Neuron (in vitro differentiated cells): Measurements from ENCODE around the gene RIN3.
"Not testable (repeated sequence)": the region's sequence is repeated elsewhere in the genome, so short reads cannot be mapped to it uniquely, and the experiment has no call there.

Experiments
- H2AFZ ChIP-seq: one replicate; pipeline ENCODE4 v1.6.1; 2013; ENCODE audit warnings: low read depth, mild to moderate bottlenecking, inconsistent platforms, low read length, moderate library complexity
- H3K27me3 ChIP-seq: one replicate; pipeline ENCODE4 v1.6.1; 2013; ENCODE audit warnings: low read length; ENCODE audit not compliant: insufficient read depth
- H3K36me3 ChIP-seq: one replicate; pipeline ENCODE4 v1.6.1; 2013; ENCODE audit warnings: low read length; ENCODE audit not compliant: insufficient read depth
- H3K4me1 ChIP-seq: one replicate; pipeline ENCODE4 v1.6.1; 2013; ENCODE audit warnings: low read length; ENCODE audit not compliant: insufficient read depth
- H3K4me3 ChIP-seq: 2 replicates; pipeline ENCODE4 v1.5.1; 2013; ENCODE audit warnings: mild to moderate bottlenecking, low read length, moderate library complexity
- H3K9me3 ChIP-seq: one replicate; pipeline ENCODE4 v1.6.1; 2013; ENCODE audit warnings: low read length

Gene RIN3

GRCh38 chr14:92676403-92677086 is 163.0 kb downstream of the RIN3 start:
- H3K4me3 ChIP-seq = no peak overlapping the region
- no peaks in the 10 kb centered on the region for H3K36me3 ChIP-seq
- no peaks in the 10 kb centered on the region for H3K27me3 ChIP-seq
- H3K4me1 ChIP-seq = no peaks in the 10 kb centered on the region
- H3K9me3 ChIP-seq = no peaks in the 10 kb centered on the region
- H2AFZ ChIP-seq = no peak overlapping the region

- Histone ChIP-seq H3K36me3 (no peaks in the 10 kb centered on the region), H3K4me1 (no peaks in the 10 kb centered on the region), H2AFZ (no peak overlapping the region), H3K4me3 (no peak overlapping the region), H3K9me3 (no peaks in the 10 kb centered on the region), H3K27me3 (no peaks in the 10 kb centered on the region)
Measured at GRCh38 chr14:92677087-92677668, 163.6 kb downstream of the RIN3 start.

GRCh38 chr14:92677955-92678354 is 164.4 kb downstream of the RIN3 start:
- H3K4me1 ChIP-seq = no peaks in the 10 kb centered on the region

GRCh38 chr14:92678766-92679165 is 165.2 kb downstream of the RIN3 start:
- no peaks in the 10 kb centered on the region for H3K4me1 ChIP-seq
- no peaks in the 10 kb centered on the region for H3K36me3 ChIP-seq
- H3K27me3 ChIP-seq = no peaks in the 10 kb centered on the region
- H3K9me3 ChIP-seq = no peaks in the 10 kb centered on the region
- no peak overlapping the region for H2AFZ ChIP-seq
- no peak overlapping the region for H3K4me3 ChIP-seq

More at GRCh38 chr14:92677955-92678354, 164.4 kb downstream of the RIN3 start:
- no peaks in the 10 kb centered on the region for H3K36me3 ChIP-seq
- no peaks in the 10 kb centered on the region for H3K27me3 ChIP-seq
- no peak overlapping the region for H2AFZ ChIP-seq
- H3K9me3 ChIP-seq = no peaks in the 10 kb centered on the region
- H3K4me3 ChIP-seq = no peak overlapping the region

- H3K4me3 ChIP-seq = no peak overlapping the region
- no peak overlapping the region for H2AFZ ChIP-seq
- H3K27me3 ChIP-seq = no peaks in the 10 kb centered on the region
- H3K36me3 ChIP-seq = no peaks in the 10 kb centered on the region
- H3K4me1 ChIP-seq = no peaks in the 10 kb centered on the region
- no peaks in the 10 kb centered on the region for H3K9me3 ChIP-seq
Measured at GRCh38 chr14:92679246-92679645, 165.7 kb downstream of the RIN3 start.

- H3K4me3 ChIP-seq, H3K27me3 ChIP-seq, H3K9me3 ChIP-seq, H3K4me1 ChIP-seq, H2AFZ ChIP-seq, H3K36me3 ChIP-seq: not testable (repeated sequence)
Measured at GRCh38 chr14:92680330-92680729, 166.7 kb downstream of the RIN3 start.

GRCh38 chr14:92680781-92681650 is 167.4 kb downstream of the RIN3 start:
- Histone ChIP-seq H3K36me3 (no peaks in the 10 kb centered on the region), H3K4me1 (no peaks in the 10 kb centered on the region), H3K27me3 (no peaks in the 10 kb centered on the region), H3K4me3 (no peak overlapping the region), H2AFZ (no peak overlapping the region), H3K9me3 (no peaks in the 10 kb centered on the region)

GRCh38 chr14:92683041-92683440 is 169.5 kb downstream of the RIN3 start:
- H3K36me3 ChIP-seq = no peaks in the 10 kb centered on the region
- H3K9me3 ChIP-seq = no peaks in the 10 kb centered on the region
- H3K4me3 ChIP-seq = no peak overlapping the region
- H3K4me1 ChIP-seq = no peaks in the 10 kb centered on the region
- H3K27me3 ChIP-seq = no peaks in the 10 kb centered on the region
- no peak overlapping the region for H2AFZ ChIP-seq

- Histone ChIP-seq H3K4me3 (no peak overlapping the region), H3K4me1 (no peaks in the 10 kb centered on the region), H3K27me3 (no peaks in the 10 kb centered on the region), H2AFZ (no peak overlapping the region), H3K9me3 (no peaks in the 10 kb centered on the region), H3K36me3 (no peaks in the 10 kb centered on the region)
Measured at GRCh38 chr14:92684801-92685560, 171.4 kb downstream of the RIN3 start.

- H3K27me3 ChIP-seq = no peaks in the 10 kb centered on the region
- no peaks in the 10 kb centered on the region for H3K4me1 ChIP-seq
- no peaks in the 10 kb centered on the region for H3K9me3 ChIP-seq
- H3K4me3 ChIP-seq = no peak overlapping the region
- H3K36me3 ChIP-seq = no peaks in the 10 kb centered on the region
- no peak overlapping the region for H2AFZ ChIP-seq
Measured at GRCh38 chr14:92685784-92686355, 172.3 kb downstream of the RIN3 start.

GRCh38 chr14:92686411-92686899 is 172.9 kb downstream of the RIN3 start:
- no peaks in the 10 kb centered on the region for H3K9me3 ChIP-seq
- H3K27me3 ChIP-seq = no peaks in the 10 kb centered on the region
- H2AFZ ChIP-seq = no peak overlapping the region
- no peaks in the 10 kb centered on the region for H3K36me3 ChIP-seq
- H3K4me3 ChIP-seq = no peak overlapping the region
- no peaks in the 10 kb centered on the region for H3K4me1 ChIP-seq

GRCh38 chr14:92686900-92687427 is 173.4 kb downstream of the RIN3 start:
- Histone ChIP-seq H3K4me1 (no peaks in the 10 kb centered on the region), H3K36me3 (no peaks in the 10 kb centered on the region), H3K9me3 (no peaks in the 10 kb centered on the region), H3K4me3 (no peak overlapping the region), H3K27me3 (no peaks in the 10 kb centered on the region), H2AFZ (no peak overlapping the region)
